Stimulated activated naive CD8-positive, alpha-beta T cell treated with anti-CD3 and anti-CD28 coated beads, Interleukin-15, amount 100 ng/mL, for 72 hours (primary cell): ENCODE measurements around the gene UXS1.
A peak's percentile ranks its signal among the peaks of the same experiment; 100 is the strongest.

Source experiments
- ATAC-seq: fragments of 150-1000 bp; cut with Tn5 transposase; 2 replicates; pipeline ENCODE4 v1.10.0; 2021; ENCODE audit warnings: mild to moderate bottlenecking, moderate library complexity
- DNase-seq, 2 donors: peaks; one replicate each; pipeline ENCODE4 v3.0.0; 2021 to 2022
- H3K27ac Mint-ChIP-seq, 2 donors: one replicate each; pipeline ENCODE4 v1.8.0; 2022; ENCODE audit warnings: mild to moderate bottlenecking in 2 of 2, mixed read lengths in 2 of 2, moderate library complexity in 2 of 2
- H3K27me3 Mint-ChIP-seq: one replicate; pipeline ENCODE4 v1.8.0; 2022; ENCODE audit warnings: mixed read lengths
- H3K4me1 Mint-ChIP-seq: one replicate; pipeline ENCODE4 v1.8.0; 2022; ENCODE audit warnings: mild to moderate bottlenecking, mixed read lengths
- H3K4me3 Mint-ChIP-seq, 2 donors: one replicate each; pipeline ENCODE4 v1.8.0; 2022; ENCODE audit warnings: mild to moderate bottlenecking in 2 of 2, mixed read lengths in 2 of 2, moderate library complexity in 1 of 2
- H3K9me3 Mint-ChIP-seq, 2 donors: one replicate each; pipeline ENCODE4 v1.8.0; 2022; ENCODE audit warnings: mixed read lengths in 2 of 2

The UXS1 gene

GRCh38 chr2:106177581-106177980 lies 16.5 kb downstream of the UXS1 start:
- no peak for DNase-seq
- Mint-ChIP-seq H3K27me3 (no peaks in the 10 kb centered on the region), H3K4me1 (peaks cover 86% of the 10 kb centered on the region), H3K27ac (no peak overlapping the region), H3K4me3 (no peak overlapping the region), H3K9me3 (no peaks in the 10 kb centered on the region)
- no peak for ATAC-seq

GRCh38 chr2:106176446-106177099 lies 17.5 kb downstream of the UXS1 start:
- Mint-ChIP-seq H3K4me3 (no peak overlapping the region), H3K27me3 (no peaks in the 10 kb centered on the region), H3K4me1 (peaks cover 87% of the 10 kb centered on the region), H3K9me3 (no peaks in the 10 kb centered on the region), H3K27ac (peak overlapping the region; percentile 52 to 92)
- ATAC-seq (no peak), DNase-seq (no peak)

- Mint-ChIP-seq H3K27ac (no peak overlapping the region), H3K27me3 (no peaks in the 10 kb centered on the region), H3K4me1 (peaks cover 78% of the 10 kb centered on the region), H3K4me3 (no peak overlapping the region), H3K9me3 (no peaks in the 10 kb centered on the region)
- DNase-seq (no peak), ATAC-seq (no peak)
These were observed 18.8 kb downstream of the UXS1 start for GRCh38 chr2:106175086-106175850.

GRCh38 chr2:106174056-106174455 lies 20.0 kb downstream of the UXS1 start:
- ATAC-seq (no peak), DNase-seq (no peak)
- no peaks in the 10 kb centered on the region for H3K9me3 Mint-ChIP-seq
- peak overlapping the region in 1 of 2 donors; percentile 67 for H3K27ac Mint-ChIP-seq
- H3K4me3 Mint-ChIP-seq: no peak overlapping the region
- H3K27me3 Mint-ChIP-seq: no peaks in the 10 kb centered on the region
- peaks cover 83% of the 10 kb centered on the region for H3K4me1 Mint-ChIP-seq

GRCh38 chr2:106172649-106173048 lies 21.5 kb downstream of the UXS1 start:
- DNase-seq (no peak), ATAC-seq (no peak)
- Mint-ChIP-seq H3K9me3 (no peaks in the 10 kb centered on the region), H3K27me3 (no peaks in the 10 kb centered on the region), H3K4me1 (peaks cover 84% of the 10 kb centered on the region), H3K27ac (peak overlapping the region in 1 of 2 donors; percentile 73), H3K4me3 (no peak overlapping the region)

- no peak for ATAC-seq
- Mint-ChIP-seq H3K4me3 (no peak overlapping the region), H3K27ac (peak overlapping the region in 1 of 2 donors; percentile 13), H3K27me3 (no peaks in the 10 kb centered on the region), H3K9me3 (no peaks in the 10 kb centered on the region), H3K4me1 (peaks cover 87% of the 10 kb centered on the region)
- DNase-seq: no peak
These were observed 25.4 kb downstream of the UXS1 start for GRCh38 chr2:106168657-106169056.

- H3K4me3 Mint-ChIP-seq: no peak overlapping the region
- ATAC-seq: no peak
- no peaks in the 10 kb centered on the region for H3K27me3 Mint-ChIP-seq
- H3K9me3 Mint-ChIP-seq: no peaks in the 10 kb centered on the region
- H3K27ac Mint-ChIP-seq: peak overlapping the region in 1 of 2 donors; percentile 73
- H3K4me1 Mint-ChIP-seq: peaks cover 86% of the 10 kb centered on the region
- DNase-seq: no peak
These were observed 27.0 kb downstream of the UXS1 start for GRCh38 chr2:106167067-106167466.

GRCh38 chr2:106165561-106165960 lies 28.5 kb downstream of the UXS1 start:
- peak overlapping the region in 1 of 2 donors; percentile 11 for H3K27ac Mint-ChIP-seq
- no peaks in the 10 kb centered on the region for H3K27me3 Mint-ChIP-seq
- ATAC-seq (no peak), DNase-seq (no peak)
- peaks cover 94% of the 10 kb centered on the region for H3K4me1 Mint-ChIP-seq
- no peaks in the 10 kb centered on the region for H3K9me3 Mint-ChIP-seq
- peak overlapping the region in 1 of 2 donors; percentile 56 for H3K4me3 Mint-ChIP-seq

- DNase-seq: no peak
- Mint-ChIP-seq H3K27ac (peak overlapping the region; percentile 79 to 82), H3K4me1 (peaks cover 93% of the 10 kb centered on the region), H3K27me3 (no peaks in the 10 kb centered on the region), H3K9me3 (no peaks in the 10 kb centered on the region), H3K4me3 (peak overlapping the region; percentile 51 to 56)
- no peak for ATAC-seq
These were observed 29.1 kb downstream of the UXS1 start for GRCh38 chr2:106165029-106165428.

- peak overlapping the region; percentile 51 to 56 for H3K4me3 Mint-ChIP-seq
- ATAC-seq: no peak
- H3K27ac Mint-ChIP-seq: peak overlapping the region in 1 of 2 donors; percentile 7
- no peaks in the 10 kb centered on the region for H3K9me3 Mint-ChIP-seq
- H3K4me1 Mint-ChIP-seq: peaks cover 93% of the 10 kb centered on the region
- no peaks in the 10 kb centered on the region for H3K27me3 Mint-ChIP-seq
- DNase-seq: no peak
These were observed 30.1 kb downstream of the UXS1 start for GRCh38 chr2:106163948-106164545.

GRCh38 chr2:106161938-106162820 lies 31.9 kb downstream of the UXS1 start:
- ATAC-seq: no peak
- no peaks in the 10 kb centered on the region for H3K9me3 Mint-ChIP-seq
- H3K27me3 Mint-ChIP-seq: no peaks in the 10 kb centered on the region
- peak overlapping the region; percentile 95 to 97 for H3K27ac Mint-ChIP-seq
- peak overlapping the region in 1 of 2 donors; percentile 94 for H3K4me3 Mint-ChIP-seq
- DNase-seq: no peak
- H3K4me1 Mint-ChIP-seq: peaks cover 93% of the 10 kb centered on the region

GRCh38 chr2:106161341-106161740 lies 32.8 kb downstream of the UXS1 start:
- Mint-ChIP-seq H3K9me3 (no peaks in the 10 kb centered on the region), H3K27me3 (no peaks in the 10 kb centered on the region), H3K27ac (peak overlapping the region; percentile 95 to 97), H3K4me3 (peak overlapping the region; percentile 86 to 94), H3K4me1 (peaks cover 92% of the 10 kb centered on the region)
- DNase-seq (no peak), ATAC-seq (no peak)

- Mint-ChIP-seq H3K27me3 (no peaks in the 10 kb centered on the region), H3K27ac (peak overlapping the region; percentile 95 to 97), H3K4me1 (peaks cover 94% of the 10 kb centered on the region), H3K9me3 (no peaks in the 10 kb centered on the region), H3K4me3 (peak overlapping the region; percentile 86 to 94)
- peak in 1 of 2 donors; percentile 62 for DNase-seq
- ATAC-seq: peak; percentile 74
These were observed 33.3 kb downstream of the UXS1 start for GRCh38 chr2:106160786-106161261.

GRCh38 chr2:106159866-106160785 lies 34.0 kb downstream of the UXS1 start:
- peaks cover 91% of the 10 kb centered on the region for H3K4me1 Mint-ChIP-seq
- no peaks in the 10 kb centered on the region for H3K27me3 Mint-ChIP-seq
- ATAC-seq: peak; percentile 86
- H3K4me3 Mint-ChIP-seq: peak overlapping the region; percentile 86 to 94
- H3K27ac Mint-ChIP-seq: peak overlapping the region; percentile 95 to 97
- H3K9me3 Mint-ChIP-seq: peaks cover under 1 to 2% of the 10 kb centered on the region in 2 donors
- DNase-seq: peak; percentile 62 to 74
